CD4-positive, alpha-beta T cell treated with Interferon alpha-2 for 1 hour (primary cell): ENCODE measurements around the gene PAM.
"Not testable (repeated sequence)": the region's sequence is repeated elsewhere in the genome, so short reads cannot be mapped to it uniquely, and the experiment has no call there.

Source experiments
- DNase-seq, 2 donors: peaks; one replicate each; pipeline ENCODE4 v3.0.0-alpha.2; 2020 to 2022

PAM gene

GRCh38 chr5:102905056-102905455 lies 150.0 kb downstream of the PAM start:
- no peak for DNase-seq

DNA sequence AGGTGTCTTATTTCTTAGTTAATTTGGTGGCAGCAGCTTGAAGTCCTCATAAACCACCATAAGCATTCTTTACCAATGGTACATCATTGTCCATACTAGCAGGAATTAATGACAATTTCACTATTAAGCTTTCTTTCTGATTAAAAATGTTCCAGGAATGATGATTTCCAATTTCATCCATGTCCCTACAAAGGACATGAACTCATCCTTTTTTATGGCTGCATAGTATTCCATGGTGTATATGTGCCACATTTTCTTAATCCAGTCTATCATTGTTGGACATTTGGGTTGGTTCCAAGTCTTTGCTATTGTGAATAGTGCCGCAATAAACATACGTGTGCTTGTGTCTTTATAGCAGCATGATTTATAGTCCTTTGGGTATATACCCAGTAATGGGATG lies 152.0 kb downstream of the PAM start:
- not testable (repeated sequence) for DNase-seq

GRCh38 chr5:102910240-102911226 lies 155.4 kb downstream of the PAM start:
- DNase-seq, result no peak

DNA sequence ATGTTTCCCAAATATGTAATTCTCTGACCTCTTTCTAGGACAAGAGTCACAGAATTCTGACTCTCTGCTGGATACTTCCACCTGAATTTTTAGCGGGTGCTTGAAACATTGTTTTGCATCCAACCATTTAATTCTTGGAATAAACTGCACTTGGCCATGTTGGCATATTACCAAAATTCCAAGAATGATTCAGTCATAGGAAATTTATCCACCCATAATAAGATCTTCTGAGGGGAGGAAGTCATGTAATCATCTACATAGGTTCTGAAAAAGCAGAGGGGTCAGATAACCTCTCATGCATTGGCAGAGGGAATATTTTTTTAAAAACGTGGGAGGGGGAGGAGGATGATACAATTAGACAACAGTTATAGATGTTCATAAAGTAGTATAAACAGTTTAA lies 156.9 kb downstream of the PAM start:
- DNase-seq, result no peak

DNA sequence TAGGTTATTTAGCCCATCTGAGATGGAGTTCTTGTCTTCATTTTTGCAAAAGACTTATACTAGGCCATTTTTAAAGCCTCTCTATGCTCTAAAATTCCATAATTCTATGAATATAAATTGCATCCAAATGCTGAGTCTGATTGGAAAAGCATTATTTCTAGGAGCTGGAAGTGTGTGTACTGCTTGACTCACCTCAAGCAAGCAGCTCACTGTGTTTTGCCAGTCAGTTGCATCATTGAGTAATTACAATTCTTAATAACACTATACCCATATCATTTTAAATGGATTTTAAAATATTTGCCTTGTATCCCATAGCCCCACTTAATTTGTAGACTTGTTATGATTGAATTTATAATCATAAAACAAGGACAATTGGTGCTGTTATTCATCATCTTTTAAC lies 161.0 kb downstream of the PAM start:
- DNase-seq, result no peak

GRCh38 chr5:102918986-102919610 lies 164.0 kb downstream of the PAM start:
- no peak for DNase-seq

- no peak for DNase-seq
These were observed 165.7 kb downstream of the PAM start for GRCh38 chr5:102920762-102921161.

DNA sequence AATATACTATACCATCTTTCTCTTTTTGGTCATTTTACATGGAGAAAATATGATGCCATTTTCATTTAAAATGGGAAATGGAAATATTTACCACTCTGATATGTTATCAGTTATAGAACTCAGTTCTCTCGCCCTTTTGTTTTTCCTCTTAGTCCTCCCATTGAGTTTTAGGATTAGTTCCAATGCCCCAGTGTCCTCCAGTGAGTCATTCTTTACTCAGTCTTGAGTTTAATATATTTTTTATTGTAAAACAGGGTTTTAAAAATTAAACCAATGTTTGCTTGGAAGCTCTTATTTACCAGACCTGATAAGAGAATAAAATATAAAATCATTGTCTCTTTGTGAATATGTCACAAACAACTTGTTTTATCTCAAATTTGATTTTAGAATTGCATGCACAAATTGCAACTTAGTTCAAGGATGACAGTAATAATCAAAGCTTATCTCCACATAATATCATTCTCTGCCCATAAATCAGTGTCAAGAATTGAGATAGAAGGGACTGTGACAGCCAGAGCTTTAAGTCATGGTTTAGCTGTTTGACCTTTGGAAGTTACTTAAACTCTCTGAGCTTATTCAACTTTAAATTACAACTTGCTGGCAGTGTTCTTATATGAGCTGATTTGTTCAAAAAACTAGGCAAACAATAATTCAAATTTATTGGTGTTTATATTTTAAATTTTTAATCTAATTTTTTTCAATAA lies 166.4 kb downstream of the PAM start:
- DNase-seq, result no peak

GRCh38 chr5:102922111-102922720 lies 167.1 kb downstream of the PAM start:
- DNase-seq, result no peak

- DNase-seq, result no peak
These were observed 167.8 kb downstream of the PAM start for GRCh38 chr5:102922799-102923477.

GRCh38 chr5:102924963-102925362 lies 169.9 kb downstream of the PAM start:
- DNase-seq, result no peak

DNA sequence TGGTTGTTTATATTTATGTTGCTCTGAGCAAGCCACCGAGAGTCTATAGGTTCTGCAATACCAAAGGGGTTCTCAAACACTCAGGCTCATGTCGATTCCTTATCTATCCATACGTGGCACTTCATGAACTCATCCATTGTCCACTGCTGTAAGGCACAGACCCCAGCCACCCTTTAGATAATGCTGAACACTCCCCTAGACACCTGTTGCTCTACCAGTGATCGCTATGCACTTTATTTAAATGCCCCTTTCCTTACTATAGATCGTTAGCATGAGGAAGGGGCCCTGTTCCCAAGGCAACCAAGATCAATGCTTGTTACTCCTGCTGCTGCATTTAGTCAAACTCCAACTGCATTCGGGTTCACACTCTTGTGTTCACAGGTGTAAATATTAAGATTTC lies 171.9 kb downstream of the PAM start:
- no peak for DNase-seq

DNA sequence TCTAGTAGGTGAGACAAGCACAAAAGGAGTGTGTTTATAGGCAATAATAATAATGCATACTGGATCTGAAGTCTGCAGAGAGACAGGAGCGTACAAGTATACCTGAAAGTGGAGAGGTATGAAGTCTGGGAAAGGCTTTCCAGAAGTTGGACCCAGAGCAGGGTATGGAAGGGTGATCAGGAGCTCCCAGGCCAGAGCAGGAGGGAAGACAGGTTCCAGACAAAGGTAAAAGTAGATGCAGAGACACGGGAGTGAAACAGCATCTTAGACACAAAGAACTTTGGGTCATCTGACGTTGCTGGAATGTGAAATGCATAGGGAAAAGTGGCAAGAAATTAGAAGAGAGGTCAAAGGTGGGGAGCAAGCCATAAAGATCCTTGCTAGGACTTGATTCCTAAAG lies 175.1 kb downstream of the PAM start:
- DNase-seq, result no peak

GRCh38 chr5:102931085-102931725 lies 176.1 kb downstream of the PAM start:
- no peak for DNase-seq

DNA sequence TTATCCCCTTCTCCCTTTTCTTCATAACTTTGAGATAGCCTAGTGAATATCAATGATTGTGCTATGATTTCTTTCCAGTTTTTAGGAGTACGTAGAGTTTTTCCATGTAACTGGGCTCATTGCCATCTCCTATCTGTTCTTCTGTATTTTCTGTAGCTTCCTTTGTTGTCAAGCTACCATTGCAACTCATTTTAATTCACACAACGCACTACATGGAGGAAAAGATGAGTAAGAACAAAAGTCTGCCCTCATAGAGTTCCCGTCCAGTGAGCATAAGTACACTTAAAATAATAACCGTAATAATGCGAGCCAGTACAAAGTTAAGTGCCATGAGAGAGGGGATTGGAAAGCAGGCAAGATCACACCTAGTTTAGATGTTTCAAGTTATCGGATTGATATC lies 177.7 kb downstream of the PAM start:
- no peak for DNase-seq

GRCh38 chr5:102933316-102933715 lies 178.2 kb downstream of the PAM start:
- no peak for DNase-seq

GRCh38 chr5:102933721-102934459 lies 178.8 kb downstream of the PAM start:
- DNase-seq, result no peak

GRCh38 chr5:102937894-102938293 lies 182.8 kb downstream of the PAM start:
- DNase-seq, result no peak

DNA sequence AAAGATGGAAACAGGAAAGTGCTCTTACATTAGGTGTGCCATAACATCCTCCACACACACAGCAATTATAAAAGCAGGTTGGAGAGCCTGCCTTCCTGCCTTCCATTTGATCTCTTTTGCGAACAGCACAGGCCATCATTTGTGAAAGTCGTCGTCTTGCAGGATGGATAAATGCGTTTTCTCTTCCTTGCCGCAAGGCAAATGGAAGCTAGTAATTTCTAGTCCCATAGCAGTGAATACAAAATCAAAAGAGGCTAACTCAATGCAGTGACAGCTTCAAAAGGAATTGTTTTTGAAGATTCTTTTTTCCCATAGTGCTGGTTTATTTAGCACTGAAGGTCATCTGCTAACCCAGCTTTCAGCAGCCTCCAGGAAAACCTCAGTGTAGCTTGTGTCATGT lies 186.0 kb downstream of the PAM start:
- no peak for DNase-seq

DNA sequence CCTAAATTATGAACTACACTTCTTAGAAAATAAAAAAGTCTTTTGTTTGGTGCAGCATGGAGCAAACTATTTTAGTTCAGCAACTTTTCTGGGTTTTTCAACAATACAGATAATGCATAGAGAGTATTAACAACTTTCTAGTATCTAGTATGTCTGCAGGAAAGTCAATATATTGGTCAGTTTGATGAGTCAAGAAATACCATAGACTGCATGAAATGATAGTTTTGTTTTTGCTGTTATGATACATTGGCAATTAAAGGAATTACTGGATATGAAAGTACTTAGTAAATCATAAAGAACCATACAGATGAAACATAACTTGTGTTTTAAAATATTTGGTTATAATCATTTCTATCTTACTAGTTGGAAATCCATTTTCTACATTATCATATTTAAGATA lies 191.3 kb downstream of the PAM start:
- no peak for DNase-seq

DNA sequence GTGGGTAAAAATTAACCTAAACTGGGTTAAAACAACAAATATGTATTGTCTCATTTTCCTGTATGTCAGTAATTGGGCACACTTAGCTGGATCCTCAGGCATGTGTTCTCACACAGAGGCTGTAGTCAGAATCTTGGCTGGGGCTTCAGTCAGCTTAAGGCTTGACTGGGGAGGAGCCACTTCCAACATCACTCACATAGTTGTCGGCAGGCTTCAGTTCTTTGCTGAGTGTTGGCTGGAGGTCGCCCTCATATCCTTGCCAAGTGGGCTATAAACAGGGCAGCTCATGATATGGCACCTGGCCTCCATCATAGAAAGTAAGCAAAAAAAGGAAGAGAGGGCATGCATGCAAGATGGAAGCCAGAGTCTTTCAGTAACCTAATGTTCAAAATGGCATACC lies 191.9 kb downstream of the PAM start:
- no peak for DNase-seq
